KMS-11 (cell line): Measurements from ENCODE around the gene TMEM131.

Experiments
- H2AFZ ChIP-seq: fragments of 200-600 bp; sonication (generic); 2 replicates; pipeline ENCODE4 v1.6.1; 2016; ENCODE audit warnings: antibody characterized with exemption, mixed run types, low read depth
- H3K27ac ChIP-seq: fragments of 200-600 bp; sonication (generic); 2 replicates; pipeline ENCODE4 v1.6.1; 2016; ENCODE audit warnings: mild to moderate bottlenecking, mixed run types
- H3K27me3 ChIP-seq: fragments of 200-600 bp; sonication (generic); 2 replicates; pipeline ENCODE4 v1.6.1; 2017; ENCODE audit warnings: mild to moderate bottlenecking, low read depth, mixed run types, moderate library complexity; ENCODE audit not compliant: insufficient read depth
- H3K36me3 ChIP-seq: fragments of 200-600 bp; sonication (generic); 2 replicates; pipeline ENCODE4 v1.6.1; 2017; ENCODE audit warnings: mild to moderate bottlenecking, mixed run types; ENCODE audit not compliant: insufficient read depth
- H3K4me1 ChIP-seq: fragments of 200-600 bp; sonication (generic); 2 replicates; pipeline ENCODE4 v1.6.1; 2016; ENCODE audit warnings: mild to moderate bottlenecking, low read depth, mixed run types; ENCODE audit not compliant: poor library complexity, severe bottlenecking
- H3K4me2 ChIP-seq: fragments of 200-600 bp; sonication (generic); 2 replicates; pipeline ENCODE4 v1.7.0; 2016; ENCODE audit warnings: mild to moderate bottlenecking, mixed run types
- H3K4me3 ChIP-seq: fragments of 200-600 bp; sonication (generic); IDR thresholded peaks from 2 replicates; pipeline ENCODE4 v1.6.1; 2017; ENCODE audit warnings: low read depth, low read length, mixed read lengths; ENCODE audit not compliant: insufficient read depth
- H3K79me2 ChIP-seq: fragments of 200-600 bp; sonication (generic); 2 replicates; pipeline ENCODE4 v1.6.1; 2016; ENCODE audit warnings: low read depth, mixed run types; ENCODE audit not compliant: insufficient read depth
- H3K9ac ChIP-seq: fragments of 200-600 bp; sonication (generic); 2 replicates; pipeline ENCODE4 v1.6.1; 2016; ENCODE audit warnings: mild to moderate bottlenecking, mixed run types
- H4K20me1 ChIP-seq: fragments of 200-600 bp; sonication (generic); 2 replicates; pipeline ENCODE4 v1.6.1; 2016; ENCODE audit warnings: mild to moderate bottlenecking, mixed run types; ENCODE audit not compliant: insufficient read depth
- TF ChIP-seq, protein P1 (sequence below): fragments of 200-600 bp; sonication (generic); conservative IDR thresholded peaks from 2 replicates; pipeline ENCODE4 v1.6.1; 2017; ENCODE audit warnings: low read depth, mild to moderate bottlenecking, antibody characterized with exemption, low read length, moderate library complexity, mixed read lengths

Gene TMEM131

DNA sequence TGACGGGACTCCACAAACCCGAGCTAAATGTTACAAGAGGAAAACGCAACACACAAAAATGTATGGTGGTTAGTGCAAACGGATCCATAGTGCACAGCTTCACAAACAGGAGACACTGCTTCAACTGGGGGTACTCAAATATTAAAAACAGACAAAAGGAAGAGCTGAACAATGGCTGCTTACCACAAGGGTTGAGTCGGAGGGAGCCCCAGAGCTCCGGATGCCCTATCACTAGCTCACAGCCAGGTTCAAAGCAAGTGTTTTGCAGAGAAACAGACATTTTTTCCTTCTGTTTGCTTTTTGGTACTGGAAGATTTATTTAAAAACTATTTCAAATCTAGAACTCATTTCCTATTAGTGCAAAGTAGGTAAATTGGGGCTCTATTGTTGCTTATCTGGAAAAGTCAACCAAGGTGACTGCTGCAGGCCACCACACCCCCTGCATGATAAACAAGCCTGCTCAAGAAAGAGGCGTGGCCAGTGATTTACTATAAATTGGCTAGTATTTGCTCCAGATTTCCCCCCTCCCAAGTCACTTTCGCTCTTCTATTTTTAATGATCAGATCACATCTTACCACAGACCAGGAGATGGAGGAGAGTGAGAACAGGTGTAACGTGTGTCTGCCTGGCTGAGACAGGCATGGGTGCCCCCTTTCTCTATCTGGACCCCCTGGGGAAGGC lies 235.9 kb downstream of the TMEM131 start:
- Histone ChIP-seq H3K4me2 (no peak overlapping the region), H4K20me1 (no peaks in the 10 kb centered on the region), H3K27ac (no peak overlapping the region), H3K27me3 (no peaks in the 10 kb centered on the region), H3K9ac (no peak overlapping the region), H3K4me3 (no peak overlapping the region), H2AFZ (no peak overlapping the region), H3K36me3 (no peaks in the 10 kb centered on the region), H3K79me2 (no peaks in the 10 kb centered on the region), H3K4me1 (no peaks in the 10 kb centered on the region)
- TF ChIP-seq, protein P1, sequence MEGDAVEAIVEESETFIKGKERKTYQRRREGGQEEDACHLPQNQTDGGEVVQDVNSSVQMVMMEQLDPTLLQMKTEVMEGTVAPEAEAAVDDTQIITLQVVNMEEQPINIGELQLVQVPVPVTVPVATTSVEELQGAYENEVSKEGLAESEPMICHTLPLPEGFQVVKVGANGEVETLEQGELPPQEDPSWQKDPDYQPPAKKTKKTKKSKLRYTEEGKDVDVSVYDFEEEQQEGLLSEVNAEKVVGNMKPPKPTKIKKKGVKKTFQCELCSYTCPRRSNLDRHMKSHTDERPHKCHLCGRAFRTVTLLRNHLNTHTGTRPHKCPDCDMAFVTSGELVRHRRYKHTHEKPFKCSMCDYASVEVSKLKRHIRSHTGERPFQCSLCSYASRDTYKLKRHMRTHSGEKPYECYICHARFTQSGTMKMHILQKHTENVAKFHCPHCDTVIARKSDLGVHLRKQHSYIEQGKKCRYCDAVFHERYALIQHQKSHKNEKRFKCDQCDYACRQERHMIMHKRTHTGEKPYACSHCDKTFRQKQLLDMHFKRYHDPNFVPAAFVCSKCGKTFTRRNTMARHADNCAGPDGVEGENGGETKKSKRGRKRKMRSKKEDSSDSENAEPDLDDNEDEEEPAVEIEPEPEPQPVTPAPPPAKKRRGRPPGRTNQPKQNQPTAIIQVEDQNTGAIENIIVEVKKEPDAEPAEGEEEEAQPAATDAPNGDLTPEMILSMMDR: no peak

DNA sequence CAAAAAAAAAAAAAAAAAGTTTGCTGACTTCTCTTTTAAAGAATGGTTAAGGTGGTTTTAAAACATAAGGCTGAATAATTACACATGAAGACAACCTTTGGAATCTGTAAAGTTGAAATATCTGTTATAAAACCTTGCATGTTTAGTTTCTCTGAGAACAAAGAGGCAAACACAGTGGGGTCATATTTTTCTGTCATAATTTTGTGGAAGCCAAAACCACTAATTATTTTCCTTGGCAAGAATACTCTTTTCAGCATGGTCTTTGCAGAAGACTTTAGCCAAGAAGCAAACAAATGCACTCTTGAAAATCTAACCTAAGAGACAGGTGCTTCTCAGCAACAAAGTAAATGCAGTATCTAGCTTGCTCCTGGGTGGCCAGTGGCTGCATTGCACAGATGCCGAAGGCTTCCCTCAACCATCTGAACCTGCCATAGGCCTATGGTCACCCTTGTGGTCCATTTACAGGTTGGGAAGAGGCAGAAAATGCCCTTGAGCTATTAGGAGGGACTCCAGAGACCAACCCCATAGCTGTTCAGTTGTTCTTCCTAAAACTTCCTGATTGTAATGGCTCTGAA lies 237.5 kb downstream of the TMEM131 start:
- H3K27ac ChIP-seq: no peak overlapping the region
- no peaks in the 10 kb centered on the region for H3K4me1 ChIP-seq
- no peak overlapping the region for H3K4me3 ChIP-seq
- H3K9ac ChIP-seq: no peak overlapping the region
- no peak overlapping the region for H3K4me2 ChIP-seq
- no peaks in the 10 kb centered on the region for H3K27me3 ChIP-seq
- H3K79me2 ChIP-seq: no peaks in the 10 kb centered on the region
- H4K20me1 ChIP-seq: no peaks in the 10 kb centered on the region
- H2AFZ ChIP-seq: no peak overlapping the region
- H3K36me3 ChIP-seq: no peaks in the 10 kb centered on the region
- TF ChIP-seq, protein P1: no peak

DNA sequence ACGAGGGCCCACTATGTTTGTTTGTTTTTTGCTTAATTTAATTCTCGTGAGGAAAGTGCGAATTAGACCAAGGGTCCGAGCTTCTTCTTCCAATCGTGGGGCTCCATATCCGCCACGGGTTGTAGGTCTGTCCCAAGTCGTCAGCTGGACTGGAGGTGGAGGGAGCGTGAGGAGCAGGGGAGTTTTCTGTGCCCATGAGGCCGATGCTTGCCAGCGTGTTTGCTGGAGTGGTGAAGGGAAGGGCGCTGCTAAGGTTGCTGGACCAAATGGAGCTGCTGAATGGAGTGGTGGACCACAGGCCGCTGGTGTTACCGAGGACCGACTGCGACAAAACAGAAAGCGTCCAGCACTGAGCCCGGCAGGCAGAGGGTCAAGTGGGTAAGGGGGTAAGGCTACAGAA lies 238.7 kb downstream of the TMEM131 start:
- Histone ChIP-seq H3K36me3 (no peaks in the 10 kb centered on the region), H3K4me2 (no peak overlapping the region), H2AFZ (no peak overlapping the region), H3K27me3 (no peaks in the 10 kb centered on the region), H3K4me1 (no peaks in the 10 kb centered on the region), H3K27ac (no peak overlapping the region), H3K79me2 (no peaks in the 10 kb centered on the region), H4K20me1 (no peaks in the 10 kb centered on the region), H3K4me3 (no peak overlapping the region), H3K9ac (no peak overlapping the region)
- TF ChIP-seq, protein P1: no peak

DNA sequence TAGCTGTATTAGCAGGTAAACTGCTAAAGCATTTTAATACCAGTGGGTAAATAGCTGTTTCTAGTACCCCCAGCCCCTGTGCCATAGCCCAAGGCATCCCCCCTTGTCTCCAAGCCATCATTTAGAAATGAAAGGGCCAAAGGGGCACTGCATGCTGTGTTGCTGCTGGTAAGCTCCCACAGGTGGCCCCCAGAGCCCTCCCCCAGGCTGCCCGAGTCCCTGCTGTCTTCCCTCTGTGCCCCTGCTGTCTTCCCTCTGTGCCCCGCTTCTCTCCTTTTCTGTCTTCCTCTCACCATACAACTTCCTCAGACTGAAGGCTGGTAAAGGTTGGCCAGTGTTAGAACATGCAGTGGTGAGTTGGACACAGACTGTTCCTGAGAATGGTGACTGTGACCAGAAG lies 240.3 kb downstream of the TMEM131 start:
- Histone ChIP-seq H3K4me2 (no peak overlapping the region), H4K20me1 (no peaks in the 10 kb centered on the region), H3K36me3 (no peaks in the 10 kb centered on the region), H3K4me3 (no peak overlapping the region), H3K4me1 (no peaks in the 10 kb centered on the region), H3K27me3 (no peaks in the 10 kb centered on the region), H3K9ac (no peak overlapping the region), H3K27ac (no peak overlapping the region), H3K79me2 (no peaks in the 10 kb centered on the region), H2AFZ (no peak overlapping the region)
- TF ChIP-seq, protein P1: no peak
